Dendritic cell treated with granulocyte-macrophage colony-stimulating factor and Interleukin-4, amounts not matched to agents 40 ng/mL and 50 ng/mL, for 4 days (primary cell): ENCODE results near the gene FBLN7.

Experiments used
- H3K27ac Mint-ChIP-seq: one replicate; pipeline ENCODE4 v1.8.0; 2022; ENCODE audit warnings: mild to moderate bottlenecking, mixed read lengths
- H3K27me3 Mint-ChIP-seq: one replicate; pipeline ENCODE4 v1.8.0; 2022; ENCODE audit warnings: mild to moderate bottlenecking, mixed read lengths
- H3K36me3 Mint-ChIP-seq: one replicate; pipeline ENCODE4 v1.8.0; 2022; ENCODE audit warnings: low read depth, mixed read lengths
- H3K4me1 Mint-ChIP-seq: one replicate; pipeline ENCODE4 v1.8.0; 2022; ENCODE audit warnings: low read depth, mixed read lengths
- H3K4me3 Mint-ChIP-seq: one replicate; pipeline ENCODE4 v1.8.0; 2022; ENCODE audit warnings: mild to moderate bottlenecking, moderate library complexity, mixed read lengths
- H3K9me3 Mint-ChIP-seq: one replicate; pipeline ENCODE4 v1.8.0; 2022; ENCODE audit warnings: mixed read lengths
- intact Hi-C: fragments of 100-400 bp; cut with micrococcal nuclease; formaldehyde crosslinking; loops from one replicate; pipeline ENCODE4 v1.15.0; 2022

The FBLN7 gene

DNA sequence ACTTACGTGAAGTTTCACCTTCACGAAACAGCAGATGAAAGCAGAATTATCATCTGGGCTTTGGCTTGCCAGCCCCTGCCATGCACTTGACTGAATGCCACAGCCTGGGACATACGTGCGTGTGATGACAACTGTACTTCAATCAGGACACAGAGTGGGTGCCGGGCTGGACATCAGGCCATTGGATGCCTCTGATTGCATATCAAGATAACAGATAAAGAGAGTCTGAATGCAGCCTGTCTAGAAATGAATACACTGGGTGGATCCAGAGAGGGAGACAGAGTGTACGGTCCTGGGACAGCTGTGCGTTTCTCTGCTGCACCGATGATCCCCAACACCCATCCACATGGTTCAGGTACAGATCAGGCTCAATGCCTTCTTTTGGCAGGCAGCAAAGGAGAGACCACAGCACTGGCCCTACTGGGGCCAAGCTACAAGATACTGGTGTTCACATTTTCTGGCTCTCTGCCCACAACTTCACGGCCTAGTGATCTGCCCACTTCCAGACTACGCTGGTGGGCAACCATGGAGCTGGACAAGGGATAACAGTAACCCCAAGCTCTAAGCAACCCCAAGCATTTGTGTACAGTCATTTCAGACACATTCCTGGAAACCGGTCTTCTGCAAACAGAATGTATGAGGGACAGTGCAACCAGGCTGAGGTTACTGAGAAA is 35.6 kb downstream of the FBLN7 start:
- peaks cover 14% of the 10 kb centered on the region for H3K27me3 Mint-ChIP-seq
- no peak overlapping the region for H3K4me3 Mint-ChIP-seq
- intact Hi-C loops: no loop called here
- no peaks in the 10 kb centered on the region for H3K4me1 Mint-ChIP-seq
- no peaks in the 10 kb centered on the region for H3K9me3 Mint-ChIP-seq
- no peak overlapping the region for H3K27ac Mint-ChIP-seq
- H3K36me3 Mint-ChIP-seq: no peaks in the 10 kb centered on the region

DNA sequence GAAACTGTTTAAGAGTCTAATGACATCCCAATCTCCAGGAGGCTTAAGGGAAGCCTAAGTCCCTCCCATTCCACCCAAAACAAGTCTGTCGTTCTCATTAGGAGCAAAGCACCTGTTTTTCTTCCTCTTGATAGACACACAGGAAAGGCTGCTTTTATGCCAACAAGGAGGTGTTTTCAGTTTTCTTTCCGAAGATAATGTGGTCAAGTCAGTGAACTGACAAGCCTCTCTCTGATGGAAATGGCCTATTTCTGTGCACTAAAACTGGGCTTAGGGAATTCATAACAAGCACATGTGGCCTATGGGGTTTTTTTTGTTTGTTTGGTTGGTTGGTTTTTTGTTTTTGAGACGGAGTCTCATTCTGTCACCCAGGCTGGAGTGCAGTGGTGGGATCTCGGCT is 36.2 kb downstream of the FBLN7 start:
- H3K27me3 Mint-ChIP-seq: peaks cover 20% of the 10 kb centered on the region
- H3K4me1 Mint-ChIP-seq: no peaks in the 10 kb centered on the region
- no peaks in the 10 kb centered on the region for H3K9me3 Mint-ChIP-seq
- no peak overlapping the region for H3K27ac Mint-ChIP-seq
- H3K36me3 Mint-ChIP-seq: no peaks in the 10 kb centered on the region
- intact Hi-C loops: no loop called here
- no peak overlapping the region for H3K4me3 Mint-ChIP-seq

DNA sequence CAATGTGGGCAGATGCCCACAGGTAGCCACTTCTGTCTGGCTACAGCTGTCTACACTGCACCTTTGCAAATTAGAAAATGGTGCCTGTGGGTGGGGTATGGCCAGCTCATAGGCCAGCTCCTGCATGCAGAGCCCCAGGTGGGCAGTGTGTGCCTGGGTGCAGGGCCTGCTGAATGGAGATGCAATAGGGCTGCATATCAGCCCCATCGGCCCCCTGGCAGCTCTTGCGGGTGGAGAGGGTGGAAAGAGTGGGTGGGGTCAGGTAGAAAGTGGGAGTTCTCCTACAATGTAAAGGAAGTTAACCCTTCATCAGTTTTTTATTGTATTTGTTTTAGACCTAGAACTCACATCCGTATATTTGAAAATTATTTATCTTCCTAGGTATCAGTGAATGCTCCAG is 37.1 kb downstream of the FBLN7 start:
- intact Hi-C loops: no loop called here
- Mint-ChIP-seq H3K27me3 (peaks cover 26% of the 10 kb centered on the region), H3K4me1 (no peaks in the 10 kb centered on the region), H3K27ac (no peak overlapping the region), H3K4me3 (no peak overlapping the region), H3K36me3 (no peaks in the 10 kb centered on the region), H3K9me3 (no peaks in the 10 kb centered on the region)

- H3K4me3 Mint-ChIP-seq: no peak overlapping the region
- no peaks in the 10 kb centered on the region for H3K36me3 Mint-ChIP-seq
- H3K4me1 Mint-ChIP-seq: no peaks in the 10 kb centered on the region
- peaks cover 33% of the 10 kb centered on the region for H3K27me3 Mint-ChIP-seq
- no peak overlapping the region for H3K27ac Mint-ChIP-seq
- no peaks in the 10 kb centered on the region for H3K9me3 Mint-ChIP-seq
- intact Hi-C loops: no loop called here
These were observed 37.9 kb downstream of the FBLN7 start for GRCh38 chr2:112175958-112176573.

- Mint-ChIP-seq H3K36me3 (no peaks in the 10 kb centered on the region), H3K27ac (no peak overlapping the region), H3K9me3 (no peaks in the 10 kb centered on the region), H3K27me3 (peaks cover 57% of the 10 kb centered on the region), H3K4me1 (no peaks in the 10 kb centered on the region), H3K4me3 (no peak overlapping the region)
- intact Hi-C loops: no loop called here
These were observed 43.5 kb downstream of the FBLN7 start for GRCh38 chr2:112181571-112182290.

- Mint-ChIP-seq H3K36me3 (no peaks in the 10 kb centered on the region), H3K4me3 (no peak overlapping the region), H3K27ac (no peak overlapping the region), H3K9me3 (no peaks in the 10 kb centered on the region), H3K27me3 (peaks cover 54% of the 10 kb centered on the region), H3K4me1 (no peaks in the 10 kb centered on the region)
- intact Hi-C loops: no loop called here
These were observed 44.4 kb downstream of the FBLN7 start for GRCh38 chr2:112182581-112183034.

DNA sequence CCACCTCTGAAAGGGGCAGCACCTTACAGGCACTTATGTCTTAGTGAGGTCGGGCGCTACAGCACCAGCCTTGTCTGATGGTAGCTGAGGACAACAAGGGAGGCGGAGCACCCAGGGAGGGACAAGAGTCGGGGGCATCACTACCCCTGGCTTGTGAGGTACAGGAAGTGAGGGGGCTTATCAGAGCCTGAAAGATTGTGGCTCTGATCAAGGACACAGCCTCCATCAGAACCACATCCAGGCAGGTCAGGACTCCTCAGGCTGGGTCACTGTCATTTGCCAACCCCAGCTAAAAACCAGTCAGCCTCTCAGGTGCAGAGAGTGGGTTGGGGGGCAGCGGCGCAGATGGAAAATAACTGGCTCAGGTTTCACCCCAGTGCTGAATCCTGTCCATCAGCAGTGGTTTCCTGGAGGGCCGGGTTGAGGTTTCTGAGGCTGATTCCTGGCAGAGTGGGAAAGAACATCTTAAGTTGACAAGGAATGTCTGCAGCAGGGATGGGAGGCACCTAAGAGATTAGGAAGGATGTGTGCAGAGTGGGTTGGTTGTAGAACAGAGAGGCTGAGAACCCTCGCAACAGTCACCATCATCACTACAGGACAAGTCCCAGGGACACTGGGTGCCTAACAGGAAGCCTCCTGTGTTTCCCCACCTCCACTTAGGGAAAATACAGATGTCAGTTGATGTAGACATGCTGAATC is 45.3 kb downstream of the FBLN7 start:
- Mint-ChIP-seq H3K4me1 (no peaks in the 10 kb centered on the region), H3K27ac (no peak overlapping the region), H3K9me3 (no peaks in the 10 kb centered on the region), H3K4me3 (no peak overlapping the region), H3K27me3 (peaks cover 46% of the 10 kb centered on the region), H3K36me3 (no peaks in the 10 kb centered on the region)
- intact Hi-C loops: no loop called here

DNA sequence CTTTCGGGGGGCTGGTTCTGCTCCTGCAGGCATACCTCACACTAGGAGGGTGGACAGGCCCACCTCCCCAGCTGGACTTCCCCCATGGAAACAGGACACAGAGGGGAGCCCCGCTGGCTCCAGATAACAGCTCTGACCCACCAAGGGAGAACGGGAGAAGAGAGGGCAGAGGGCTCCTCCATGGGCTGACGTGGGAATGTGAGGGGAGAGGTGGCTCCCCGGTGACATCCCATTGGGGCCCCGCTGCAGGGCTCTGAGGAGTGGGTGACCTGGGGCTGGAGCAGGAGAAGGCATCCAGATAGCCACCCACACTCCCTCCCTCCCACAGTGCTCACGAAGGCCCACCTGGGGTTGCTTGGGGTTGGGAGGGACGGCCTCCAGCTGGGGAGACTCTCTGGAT is 45.9 kb downstream of the FBLN7 start:
- H3K9me3 Mint-ChIP-seq: no peaks in the 10 kb centered on the region
- no peaks in the 10 kb centered on the region for H3K4me1 Mint-ChIP-seq
- no peak overlapping the region for H3K4me3 Mint-ChIP-seq

DNA sequence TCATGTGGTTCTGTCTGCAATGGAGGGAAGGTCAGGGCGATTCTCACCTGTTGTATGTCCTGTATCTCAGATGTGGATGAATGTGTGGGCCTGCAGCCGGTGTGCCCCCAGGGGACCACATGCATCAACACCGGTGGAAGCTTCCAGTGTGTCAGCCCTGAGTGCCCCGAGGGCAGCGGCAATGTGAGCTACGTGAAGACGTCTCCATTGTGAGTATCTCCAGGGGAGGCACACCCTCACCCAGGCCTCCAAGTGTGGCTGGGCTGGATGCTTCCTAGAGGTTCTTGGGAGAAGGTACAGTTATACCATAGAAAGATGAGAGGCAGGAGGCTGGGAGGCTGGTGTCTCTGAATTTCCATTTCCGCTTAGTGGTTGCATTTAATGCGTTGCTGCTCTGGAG is 46.9 kb downstream of the FBLN7 start:
- H3K4me1 Mint-ChIP-seq: no peaks in the 10 kb centered on the region
- intact Hi-C loops: no loop called here
- H3K27ac Mint-ChIP-seq: no peak overlapping the region
- H3K36me3 Mint-ChIP-seq: no peaks in the 10 kb centered on the region
- peaks cover 33% of the 10 kb centered on the region for H3K27me3 Mint-ChIP-seq
- no peak overlapping the region for H3K4me3 Mint-ChIP-seq
- H3K9me3 Mint-ChIP-seq: no peaks in the 10 kb centered on the region

More for the DNA sequence above, 45.9 kb downstream of the FBLN7 start:
- intact Hi-C loops: no loop called here
- no peak overlapping the region for H3K27ac Mint-ChIP-seq
- no peaks in the 10 kb centered on the region for H3K36me3 Mint-ChIP-seq
- peaks cover 39% of the 10 kb centered on the region for H3K27me3 Mint-ChIP-seq

DNA sequence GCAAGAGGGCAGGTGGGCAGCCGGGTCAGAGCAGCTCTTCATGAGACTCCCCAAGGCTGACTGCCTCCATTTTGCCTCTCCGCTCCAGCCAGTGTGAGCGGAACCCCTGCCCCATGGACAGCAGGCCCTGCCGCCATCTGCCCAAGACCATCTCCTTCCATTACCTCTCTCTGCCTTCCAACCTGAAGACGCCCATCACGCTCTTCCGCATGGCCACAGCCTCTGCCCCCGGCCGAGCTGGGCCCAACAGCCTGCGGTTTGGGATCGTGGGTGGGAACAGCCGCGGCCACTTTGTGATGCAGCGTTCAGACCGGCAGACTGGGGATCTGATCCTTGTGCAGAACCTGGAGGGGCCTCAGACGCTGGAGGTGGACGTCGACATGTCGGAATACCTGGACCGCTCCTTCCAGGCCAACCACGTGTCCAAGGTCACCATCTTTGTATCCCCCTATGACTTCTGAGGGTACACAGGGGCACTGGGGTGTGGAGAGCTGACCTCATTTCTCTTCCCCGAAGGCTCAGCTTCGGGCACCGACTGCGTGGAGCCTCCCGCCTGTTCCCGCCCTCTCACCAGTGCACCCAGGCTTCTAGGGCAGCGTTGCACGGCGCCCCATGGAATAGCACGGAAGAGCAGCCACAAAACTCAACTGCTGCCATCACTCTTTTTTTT is 49.0 kb downstream of the FBLN7 start:
- Mint-ChIP-seq H3K4me3 (no peak overlapping the region), H3K36me3 (no peaks in the 10 kb centered on the region), H3K4me1 (no peaks in the 10 kb centered on the region), H3K9me3 (no peaks in the 10 kb centered on the region), H3K27ac (no peak overlapping the region), H3K27me3 (peaks cover 13% of the 10 kb centered on the region)
- intact Hi-C loops: no loop called here

GRCh38 chr2:112187805-112188596 is 49.8 kb downstream of the FBLN7 start:
- Mint-ChIP-seq H3K9me3 (no peaks in the 10 kb centered on the region), H3K4me1 (no peaks in the 10 kb centered on the region), H3K27me3 (peaks cover 6% of the 10 kb centered on the region), H3K27ac (no peak overlapping the region), H3K4me3 (no peak overlapping the region), H3K36me3 (no peaks in the 10 kb centered on the region)
- intact Hi-C loops: no loop called here

DNA sequence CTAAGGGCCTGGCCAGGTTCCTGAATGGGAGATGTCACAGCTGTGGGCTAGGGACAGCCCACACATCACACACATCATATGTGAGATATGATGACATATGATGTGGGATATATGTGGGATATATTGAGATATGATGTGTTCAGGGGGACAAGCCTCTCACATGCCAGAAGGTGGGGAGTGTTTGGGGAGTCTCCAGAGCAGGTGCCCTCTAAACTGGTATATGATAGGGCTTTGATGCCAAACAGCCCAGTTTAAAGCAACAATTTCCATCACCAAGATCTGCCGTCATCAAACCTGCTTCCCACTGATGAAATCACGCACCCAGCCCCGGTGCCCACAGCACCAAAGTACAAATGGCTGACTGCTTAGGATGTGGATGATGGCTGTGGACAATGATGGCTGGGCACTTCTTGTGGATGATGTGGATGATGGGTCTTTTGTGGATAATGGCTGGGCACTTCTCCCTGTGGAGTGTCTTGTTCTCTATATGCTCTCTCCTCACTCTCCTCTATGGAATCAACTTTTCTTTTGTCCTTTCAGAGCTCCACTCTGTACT is 50.9 kb downstream of the FBLN7 start:
- Mint-ChIP-seq H3K36me3 (no peaks in the 10 kb centered on the region), H3K27ac (no peak overlapping the region), H3K4me1 (no peaks in the 10 kb centered on the region)

GRCh38 chr2:112194028-112194427 is 55.8 kb downstream of the FBLN7 start:
- H3K36me3 Mint-ChIP-seq: no peaks in the 10 kb centered on the region
- no peak overlapping the region for H3K27ac Mint-ChIP-seq
- intact Hi-C loops: no loop called here
- H3K27me3 Mint-ChIP-seq: no peaks in the 10 kb centered on the region
- H3K4me3 Mint-ChIP-seq: no peak overlapping the region
- no peaks in the 10 kb centered on the region for H3K4me1 Mint-ChIP-seq
- H3K9me3 Mint-ChIP-seq: peaks cover under 1% of the 10 kb centered on the region

More for the DNA sequence above, 50.9 kb downstream of the FBLN7 start:
- intact Hi-C loops: no loop called here
- H3K4me3 Mint-ChIP-seq: no peak overlapping the region
- H3K9me3 Mint-ChIP-seq: no peaks in the 10 kb centered on the region
- H3K27me3 Mint-ChIP-seq: no peaks in the 10 kb centered on the region
